ENCODE measurements around the gene DOCK1. TPM values are rescaled to one million over a fixed set of nuclear protein-coding genes. Genes with fewer than 3 reads are reported as not detected.

DOCK1 gene
- total RNA-seq, 4 donors from 2014 or later = 50.8 to 59.0 (median 53.6) TPM

GRCh38 chr10:126972635-126973414 lies 67.6 kb downstream of the DOCK1 start:
- no peak for ATAC-seq
- peaks cover 0 to 36% of the 10 kb centered on the region in 2 donors for H3K36me3 ChIP-seq
- H3K9me3 ChIP-seq = no peaks in the 10 kb centered on the region
- 8 to 25% methylated on average over 8 to 10 of the region's 11 CpGs for WGBS, 2 donors (ENCODE audit: low coverage in 1 of 2)
- no peaks in the 10 kb centered on the region for H3K27me3 ChIP-seq
- no peak for TF ChIP-seq CTCF (IDR thresholded peaks at IDR 0.05)
- TF ChIP-seq POLR2AphosphoS5 (IDR thresholded peaks at IDR 0.05) = no peak
- H3K4me3 ChIP-seq = no peak overlapping the region
- peaks cover 0 to 14% (median 0%) of the 10 kb centered on the region in 3 donors for H3K4me1 ChIP-seq
- H3K27ac ChIP-seq = peak overlapping the region in 3 of 4 donors; percentile 2 to 39 (median 26)

GRCh38 chr10:126975221-126975620 lies 70.0 kb downstream of the DOCK1 start:
- Histone ChIP-seq H3K36me3 (peaks cover 0 to 59% of the 10 kb centered on the region in 2 donors), H3K4me1 (peaks cover 0 to 14% (median 0%) of the 10 kb centered on the region in 3 donors), H3K4me3 (no peak overlapping the region), H3K9me3 (no peaks in the 10 kb centered on the region), H3K27ac (no peak overlapping the region), H3K27me3 (no peaks in the 10 kb centered on the region)
- no peak for ATAC-seq
- WGBS, 2 donors (ENCODE audit: low coverage in 1 of 2) = 91 to 92% methylated on average over 2 to 5 of the region's 5 CpGs
- TF ChIP-seq POLR2A (IDR thresholded peaks at IDR 0.05) (no peak), CTCF (IDR thresholded peaks at IDR 0.05) (no peak), POLR2AphosphoS5 (IDR thresholded peaks at IDR 0.05) (no peak)

GRCh38 chr10:126977216-126977615 lies 72.0 kb downstream of the DOCK1 start:
- Histone ChIP-seq H3K36me3 (peaks cover 0 to 62% of the 10 kb centered on the region in 2 donors), H3K4me1 (peaks cover 0 to 12% (median 0%) of the 10 kb centered on the region in 3 donors), H3K4me3 (no peak overlapping the region), H3K27me3 (no peaks in the 10 kb centered on the region), H3K27ac (no peak overlapping the region), H3K9me3 (no peaks in the 10 kb centered on the region)
- no peak for TF ChIP-seq POLR2AphosphoS5 (IDR thresholded peaks at IDR 0.05)
- no peak for TF ChIP-seq CTCF (IDR thresholded peaks at IDR 0.05)
- TF ChIP-seq EP300 (IDR thresholded peaks at IDR 0.05) = no peak
- no peak for TF ChIP-seq POLR2A (IDR thresholded peaks at IDR 0.05)
- 17 to 71% methylated on average over 1 to 3 of the region's 6 CpGs for WGBS, 2 donors (ENCODE audit: low coverage in 1 of 2)
- no peak for ATAC-seq

GRCh38 chr10:126979311-126979710 lies 74.1 kb downstream of the DOCK1 start:
- H3K4me3 ChIP-seq = no peak overlapping the region
- TF ChIP-seq POLR2AphosphoS5 (IDR thresholded peaks at IDR 0.05) (no peak), EP300 (IDR thresholded peaks at IDR 0.05) (no peak), CTCF (IDR thresholded peaks at IDR 0.05) (no peak), POLR2A (IDR thresholded peaks at IDR 0.05) (no peak)
- no peak overlapping the region for H3K27ac ChIP-seq
- no peaks in the 10 kb centered on the region for H3K9me3 ChIP-seq
- no peaks in the 10 kb centered on the region for H3K4me1 ChIP-seq
- peaks cover 0 to 75% of the 10 kb centered on the region in 2 donors for H3K36me3 ChIP-seq
- WGBS, 2 donors (ENCODE audit: low coverage in 1 of 2) = 57 to 100% methylated on average over 1 of the region's 1 CpG
- no peaks in the 10 kb centered on the region for H3K27me3 ChIP-seq
- no peak for ATAC-seq

GRCh38 chr10:126993208-126993607 lies 88.0 kb downstream of the DOCK1 start:
- H3K9me3 ChIP-seq = no peaks in the 10 kb centered on the region
- no peaks in the 10 kb centered on the region for H3K4me1 ChIP-seq
- H3K36me3 ChIP-seq = peaks cover 0 to 70% of the 10 kb centered on the region in 2 donors
- H3K27ac ChIP-seq = no peak overlapping the region
- H3K4me3 ChIP-seq = no peak overlapping the region
- 86 to 98% methylated on average over 4 to 6 of the region's 7 CpGs for WGBS, 2 donors (ENCODE audit: low coverage in 1 of 2)
- TF ChIP-seq POLR2AphosphoS5 (IDR thresholded peaks at IDR 0.05) = no peak
- ATAC-seq = no peak
- H3K27me3 ChIP-seq = no peaks in the 10 kb centered on the region
